Esophagus muscularis mucosa (tissue), 4 donors: ENCODE results near the gene DQX1. TPM values are rescaled to one million over a fixed set of nuclear protein-coding genes. Genes with fewer than 3 reads are reported as not detected.
A peak's percentile ranks its signal among the peaks of the same experiment; 100 is the strongest.

Experiments
- DNase-seq: peaks from one replicate; pipeline ENCODE4 v3.0.0-alpha.2; 2017; ENCODE audit errors: extremely low spot score
- H3K27ac ChIP-seq, 4 donors: fragments of 200-600 bp; sonication (generic); replicated peaks in 1 of 4; 1 replicate in 3 of 4; 2 replicates in 1 of 4; pipeline ENCODE4 v1.5.1; 2016 to 2019; ENCODE audit warnings: mild to moderate bottlenecking in 1 of 4
- H3K27me3 ChIP-seq, 4 donors: fragments of 200-600 bp; sonication (generic); one replicate each; pipeline versions ENCODE4 v1.5.1 to v1.6.0; 2016 to 2019
- H3K36me3 ChIP-seq, 4 donors: fragments of 200-600 bp; sonication (generic); one replicate each; pipeline ENCODE4 v1.5.1; 2016 to 2019
- H3K4me1 ChIP-seq, 4 donors: fragments of 200-600 bp; sonication (generic); one replicate each; pipeline ENCODE4 v1.5.1; 2016 to 2019
- H3K4me3 ChIP-seq, 4 donors: fragments of 200-600 bp; sonication (generic); 1 replicate in 2 of 4; 2 replicates in 2 of 4; pipeline ENCODE4 v1.5.1; 2016 to 2019; ENCODE audit warnings: mild to moderate bottlenecking in 4 of 4, moderate library complexity in 1 of 4
- H3K9me3 ChIP-seq, 4 donors: fragments of 200-600 bp; sonication (generic); 1 replicate in 3 of 4; 2 replicates in 1 of 4; pipeline ENCODE4 v1.5.1; 2016 to 2019
- EP300 ChIP-seq: sonication (generic); formaldehyde crosslinking; IDR thresholded peaks from one replicate; pipeline ENCODE4 v1.6.1; 2017; ENCODE audit warnings: antibody characterized with exemption
- POLR2A ChIP-seq: fragments of 450-650 bp; IDR thresholded peaks from one replicate; pipeline ENCODE4 v1.6.1; 2017; ENCODE audit warnings: antibody characterized with exemption, moderate library complexity, mild to moderate bottlenecking, low read depth
- POLR2AphosphoS5 ChIP-seq, 2 donors: sonication (generic); formaldehyde crosslinking; IDR thresholded peaks; one replicate each; pipeline ENCODE4 v1.6.1; 2017; ENCODE audit warnings: antibody characterized with exemption in 2 of 2
- WGBS: methylation state at CpG from one replicate; pipeline ENCODE4 v1.1.5; 2018; 5-methylcytosine and 5-hydroxymethylcytosine counted together
- intact Hi-C: fragments of 100-400 bp; cut with DNase I; formaldehyde crosslinking; loops from one replicate; pipeline ENCODE4 v1.15.1; 2023
- total RNA-seq, 4 donors: library from RNA; depleted of rRNA; stranded (reverse); fragments of >200 nt; gene quantifications; one replicate each; pipeline versions ENCODE4 v1.1.0 to v1.2.1, GENCODE V29; 2016
- TF ChIP-seq, protein P1 (sequence below), 3 experiments: fragments of 200-600 bp in 2 of 3; fragments of 450-650 bp in 1 of 3; sonication (generic) in 2 of 3; IDR thresholded peaks; one replicate each; pipeline ENCODE4 v1.5.1; 2017 to 2019; ENCODE audit warnings: antibody characterized with exemption in 3 of 3, mild to moderate bottlenecking in 2 of 3, moderate library complexity in 1 of 3

Gene DQX1
- total RNA-seq, 4 donors from 2014 or later, result not detected

DNA sequence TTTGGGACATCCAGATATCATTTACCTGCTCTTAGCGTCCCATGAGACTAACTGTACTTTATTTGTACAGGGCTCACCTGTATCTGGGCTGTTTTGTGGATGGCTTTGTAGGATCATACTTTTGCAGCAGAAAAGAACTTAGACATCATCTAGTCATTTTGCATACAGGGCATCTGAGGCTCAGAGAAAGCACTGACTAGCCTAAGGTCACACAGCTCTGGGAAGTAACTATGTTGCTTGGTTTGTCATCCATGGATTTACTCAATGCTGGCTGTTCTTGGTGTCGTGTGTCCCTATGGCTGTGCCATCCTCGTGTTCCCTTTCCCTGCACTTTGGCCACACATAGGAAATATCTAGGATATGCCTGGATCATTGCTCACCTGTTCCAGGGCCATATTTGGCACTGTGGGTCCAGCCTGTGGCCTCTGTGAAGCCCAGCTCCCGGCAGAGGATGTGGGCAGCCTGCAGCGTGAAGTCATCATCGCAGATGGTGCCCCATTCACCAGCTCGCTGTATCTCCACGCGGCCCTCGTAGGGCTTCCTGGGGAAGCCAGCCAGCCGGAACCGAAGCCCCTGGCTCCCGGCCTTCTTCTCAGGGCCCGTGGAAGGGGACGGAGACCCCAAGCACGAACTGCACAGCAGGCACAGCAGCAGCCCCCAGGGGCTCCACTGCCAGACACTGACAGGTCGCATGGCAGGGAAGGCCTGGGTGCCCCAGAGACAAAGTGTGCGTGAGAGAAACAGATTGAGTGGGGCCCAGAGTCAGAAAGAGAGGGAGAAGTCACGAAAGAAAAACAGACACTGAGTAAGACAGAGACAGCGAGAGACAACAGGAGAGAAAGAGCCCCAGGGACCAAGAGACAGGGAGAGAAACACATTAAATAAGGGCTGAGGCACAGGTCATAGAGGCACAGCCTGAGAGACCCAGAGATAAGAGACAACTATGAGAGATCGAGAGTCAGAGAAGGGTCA lies 26.2 kb upstream of the DQX1 start:
- DNase-seq, result no peak
- Histone ChIP-seq H3K4me1 (peaks cover 19 to 60% (median 52%) of the 10 kb centered on the region in 4 donors), H3K36me3 (peaks cover 0 to 11% (median 7%) of the 10 kb centered on the region in 4 donors)

GRCh38 chr2:74551530-74551929 lies 25.5 kb upstream of the DQX1 start:
- Histone ChIP-seq H3K36me3 (peaks cover 0 to 7% (median 3%) of the 10 kb centered on the region in 4 donors), H3K4me3 (no peak overlapping the region), H3K27me3 (no peaks in the 10 kb centered on the region), H3K27ac (no peak overlapping the region), H3K4me1 (peaks cover 19 to 60% (median 52%) of the 10 kb centered on the region in 4 donors), H3K9me3 (no peaks in the 10 kb centered on the region)
- intact Hi-C loops, result no loop called here
- DNase-seq, result no peak
- TF ChIP-seq POLR2AphosphoS5 (IDR thresholded peaks at IDR 0.05) (no peak), POLR2A (no peak), EP300 (no peak)

More for the DNA sequence above, 26.2 kb upstream of the DQX1 start:
- Histone ChIP-seq H3K4me3 (peak overlapping the region in 1 of 4 donors; percentile 78), H3K27me3 (no peaks in the 10 kb centered on the region), H3K27ac (peak overlapping the region; percentile 90 to 93 (median 92)), H3K9me3 (no peaks in the 10 kb centered on the region)
- intact Hi-C loops, result no loop called here
- TF ChIP-seq, protein P1, sequence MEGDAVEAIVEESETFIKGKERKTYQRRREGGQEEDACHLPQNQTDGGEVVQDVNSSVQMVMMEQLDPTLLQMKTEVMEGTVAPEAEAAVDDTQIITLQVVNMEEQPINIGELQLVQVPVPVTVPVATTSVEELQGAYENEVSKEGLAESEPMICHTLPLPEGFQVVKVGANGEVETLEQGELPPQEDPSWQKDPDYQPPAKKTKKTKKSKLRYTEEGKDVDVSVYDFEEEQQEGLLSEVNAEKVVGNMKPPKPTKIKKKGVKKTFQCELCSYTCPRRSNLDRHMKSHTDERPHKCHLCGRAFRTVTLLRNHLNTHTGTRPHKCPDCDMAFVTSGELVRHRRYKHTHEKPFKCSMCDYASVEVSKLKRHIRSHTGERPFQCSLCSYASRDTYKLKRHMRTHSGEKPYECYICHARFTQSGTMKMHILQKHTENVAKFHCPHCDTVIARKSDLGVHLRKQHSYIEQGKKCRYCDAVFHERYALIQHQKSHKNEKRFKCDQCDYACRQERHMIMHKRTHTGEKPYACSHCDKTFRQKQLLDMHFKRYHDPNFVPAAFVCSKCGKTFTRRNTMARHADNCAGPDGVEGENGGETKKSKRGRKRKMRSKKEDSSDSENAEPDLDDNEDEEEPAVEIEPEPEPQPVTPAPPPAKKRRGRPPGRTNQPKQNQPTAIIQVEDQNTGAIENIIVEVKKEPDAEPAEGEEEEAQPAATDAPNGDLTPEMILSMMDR (IDR thresholded peaks at IDR 0.05), result no peak
- TF ChIP-seq POLR2A (no peak), EP300 (no peak), POLR2AphosphoS5 (IDR thresholded peaks at IDR 0.05) (no peak)
- WGBS, result 88% methylated on average over 21 of the region's 21 CpGs

DNA sequence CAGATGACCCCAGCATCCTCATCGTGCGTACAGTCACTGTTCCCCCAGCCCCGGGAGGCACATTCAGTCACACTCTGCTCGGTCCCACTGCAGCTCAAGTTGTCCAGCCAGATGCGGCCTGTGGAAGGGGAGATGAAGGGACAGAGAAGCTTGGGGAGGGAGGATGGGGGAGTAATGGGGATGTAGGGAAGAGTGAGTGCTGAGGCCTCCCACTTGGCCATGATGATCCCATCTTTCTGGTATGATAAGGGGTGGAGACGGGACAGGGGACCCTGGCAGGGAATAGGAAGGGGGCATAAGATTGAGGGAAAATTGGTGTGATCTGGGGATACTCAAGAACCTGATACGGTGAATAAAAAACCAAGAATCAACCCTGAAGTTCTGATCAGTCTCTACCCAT lies 24.2 kb upstream of the DQX1 start:
- no peak for DNase-seq
- Histone ChIP-seq H3K4me3 (no peak overlapping the region), H3K36me3 (no peaks in the 10 kb centered on the region), H3K9me3 (no peaks in the 10 kb centered on the region), H3K27me3 (no peaks in the 10 kb centered on the region), H3K27ac (no peak overlapping the region), H3K4me1 (peaks cover 12 to 53% (median 44%) of the 10 kb centered on the region in 4 donors)
- TF ChIP-seq, protein P1 (IDR thresholded peaks at IDR 0.05), result no peak
- TF ChIP-seq POLR2AphosphoS5 (IDR thresholded peaks at IDR 0.05), result no peak
- TF ChIP-seq POLR2A, result no peak
- no peak for TF ChIP-seq EP300
- intact Hi-C loops, result no loop called here
- 93% methylated on average over 7 of the region's 7 CpGs for WGBS

- intact Hi-C loops, result no loop called here
- H3K9me3 ChIP-seq, result no peaks in the 10 kb centered on the region
Measured at GRCh38 chr2:74548900-74549826, 23.1 kb upstream of the DQX1 start.

More at GRCh38 chr2:74548900-74549826, 23.1 kb upstream of the DQX1 start:
- Histone ChIP-seq H3K27ac (peak overlapping the region; percentile 77 to 84 (median 78)), H3K27me3 (no peaks in the 10 kb centered on the region), H3K4me3 (peak overlapping the region; percentile 64 to 68 (median 66)), H3K36me3 (no peaks in the 10 kb centered on the region), H3K4me1 (peaks cover 11 to 46% (median 38%) of the 10 kb centered on the region in 4 donors)
- 14% methylated on average over 52 of the region's 85 CpGs for WGBS
- no peak for DNase-seq
- TF ChIP-seq POLR2A (no peak), POLR2AphosphoS5 (IDR thresholded peaks at IDR 0.05) (peak in 1 of 2 donors; percentile 32), EP300 (no peak)
- TF ChIP-seq, protein P1 (IDR thresholded peaks at IDR 0.05), result peak in 1 of 3 experiments; percentile 9
